H1 (cell line): ENCODE measurements around the gene RIPPLY3. TPM values are rescaled to one million over a fixed set of nuclear protein-coding genes. Genes with fewer than 3 reads are reported as not detected.

Experiments
- CTCF ChIA-PET: fragments of 300-600 bp; sonication (Branson Sonifier 250); formaldehyde crosslinking; loops from one replicate; lab custom pipeline; 2021; ENCODE audit not compliant: partially characterized antibody; lab: Charles Lee
- POLR2A ChIA-PET: fragments of 300-600 bp; sonication (Branson Sonifier 250); formaldehyde crosslinking; loops from one replicate; lab custom pipeline; 2021; ENCODE audit warnings: inconsistent platforms; ENCODE audit not compliant: partially characterized antibody; lab: Charles Lee
- DNase-seq, 2 experiments: peaks; one replicate each; pipeline versions ENCODE4 v3.0.0 to v3.0.0-alpha.2; 2010 to 2022; ENCODE audit warnings: low spot score in 2 of 2, low read depth in 1 of 2, mixed read lengths in 1 of 2
- FAIRE-seq: peaks from 2 replicates; lab custom pipeline; 2011; peaks lifted over from hg19 to GRCh38; lab: Jason Lieb, UNC
- H2AFZ ChIP-seq: 2 replicates; pipeline ENCODE4 v1.8.1; 2012; ENCODE audit warnings: low read length, inconsistent platforms
- H2AK5ac ChIP-seq: 2 replicates; pipeline ENCODE4 v1.6.1; 2013; ENCODE audit warnings: low read depth, low read length
- H2BK120ac ChIP-seq: replicated peaks from 2 replicates; pipeline ENCODE3; 2013; ENCODE audit warnings: low read depth, low read length, inconsistent platforms
- H2BK12ac ChIP-seq: 2 replicates; pipeline ENCODE4 v1.6.1; 2013; ENCODE audit warnings: low read depth, low read length
- H2BK15ac ChIP-seq: 2 replicates; pipeline ENCODE4 v1.6.1; 2013; ENCODE audit warnings: low read length
- H2BK20ac ChIP-seq: 2 replicates; pipeline ENCODE4 v1.6.1; 2013; ENCODE audit warnings: low read length
- H2BK5ac ChIP-seq: 2 replicates; pipeline ENCODE4 v1.6.1; 2013; ENCODE audit warnings: low read depth, low read length
- H3K14ac ChIP-seq: 2 replicates; pipeline ENCODE4 v1.6.1; 2013; ENCODE audit warnings: inconsistent platforms; ENCODE audit not compliant: insufficient read length
- H3K18ac ChIP-seq: 2 replicates; pipeline ENCODE4 v1.6.1; 2013; ENCODE audit warnings: low read length; ENCODE audit errors: extremely low read depth
- H3K23ac ChIP-seq: 2 replicates; pipeline ENCODE4 v1.6.1; 2013; ENCODE audit warnings: inconsistent platforms; ENCODE audit not compliant: insufficient read length
- H3K23me2 ChIP-seq: 2 replicates; pipeline ENCODE4 v1.6.1; 2013; ENCODE audit warnings: low read depth, low read length
- H3K27ac ChIP-seq: 2 replicates; pipeline ENCODE4 v1.6.1; 2011; ENCODE audit warnings: low read depth, low read length, inconsistent platforms
- H3K27me3 ChIP-seq, 4 experiments: replicated peaks in 1 of 4; 1 replicate in 1 of 4; 2 replicates in 3 of 4; pipeline versions ENCODE4 v1.6.1 to v1.8.1; 2011 to 2013; ENCODE audit warnings: low read length in 3 of 4, mild to moderate bottlenecking in 3 of 4, inconsistent platforms in 2 of 4, mixed read lengths in 2 of 4, moderate library complexity in 1 of 4; ENCODE audit not compliant: control insufficient read depth in 3 of 4, insufficient read depth in 3 of 4; ENCODE audit errors: extremely low read depth in 1 of 4
- H3K36me3 ChIP-seq, 4 experiments: 2 replicates each; pipeline versions ENCODE4 v1.6.1 to v1.8.1; 2011 to 2013; ENCODE audit warnings: mild to moderate bottlenecking in 4 of 4, low read length in 3 of 4, moderate library complexity in 2 of 4, control low read depth in 1 of 4, inconsistent platforms in 1 of 4; ENCODE audit not compliant: insufficient read depth in 4 of 4, control insufficient read depth in 2 of 4
- H3K4ac ChIP-seq: replicated peaks from 2 replicates; pipeline ENCODE3; 2013; ENCODE audit warnings: low read length, low read depth, mixed read lengths, inconsistent platforms; ENCODE audit not compliant: insufficient read length
- H3K4me1 ChIP-seq, 4 experiments: replicated peaks in 1 of 4; 1 replicate in 1 of 4; 2 replicates in 3 of 4; pipeline versions ENCODE4 v1.6.1 to v1.8.1; 2011 to 2013; ENCODE audit warnings: low read length in 3 of 4, inconsistent platforms in 2 of 4, mixed read lengths in 1 of 4; ENCODE audit not compliant: insufficient read depth in 4 of 4, control insufficient read depth in 3 of 4
- H3K4me2 ChIP-seq, 2 experiments: 2 replicates each; pipeline versions ENCODE4 v1.6.1 to v1.8.1; 2011 to 2013; ENCODE audit warnings: low read depth in 2 of 2, low read length in 2 of 2, control low read depth in 1 of 2, inconsistent platforms in 1 of 2, mild to moderate bottlenecking in 1 of 2; ENCODE audit not compliant: insufficient read depth in 1 of 2
- H3K4me3 ChIP-seq, 4 experiments: fragments of 200-600, 300-600 bp in 1 of 4; sonication (generic), shearing (Covaris generic), sonication (Bioruptor Twin) in 1 of 4; 2 replicates each; pipeline versions ENCODE4 v1.5.1 to v1.8.1; 2011 to 2016; ENCODE audit warnings: low read length in 4 of 4, low read depth in 3 of 4, control low read depth in 2 of 4, inconsistent platforms in 2 of 4, mild to moderate bottlenecking in 2 of 4, mixed read lengths in 1 of 4, moderate library complexity in 1 of 4; ENCODE audit not compliant: insufficient read depth in 2 of 4; ENCODE audit errors: extremely low read depth in 1 of 4
- H3K56ac ChIP-seq: replicated peaks from 2 replicates; pipeline ENCODE3; 2013; ENCODE audit warnings: low read depth, mild to moderate bottlenecking, mixed read lengths, low read length, inconsistent platforms; ENCODE audit not compliant: insufficient read length
- H3K79me1 ChIP-seq: 2 replicates; pipeline ENCODE4 v1.6.1; 2013; ENCODE audit warnings: low read depth, low read length, control low read depth
- H3K79me2 ChIP-seq, 2 experiments: 2 replicates each; pipeline versions ENCODE4 v1.6.1 to v1.8.1; 2012 to 2013; ENCODE audit warnings: low read length in 2 of 2, mild to moderate bottlenecking in 2 of 2, inconsistent platforms in 1 of 2; ENCODE audit not compliant: insufficient read depth in 2 of 2, control insufficient read depth in 1 of 2
- H3K9ac ChIP-seq, 4 experiments: replicated peaks in 1 of 4; 1 replicate in 1 of 4; 2 replicates in 3 of 4; pipeline versions ENCODE4 v1.6.1 to v1.8.1; 2011 to 2013; ENCODE audit warnings: low read depth in 3 of 4, low read length in 3 of 4, control low read depth in 2 of 4, mild to moderate bottlenecking in 2 of 4, moderate library complexity in 2 of 4, inconsistent platforms in 1 of 4; ENCODE audit errors: extremely low read depth in 1 of 4
- H3K9me3 ChIP-seq, 2 experiments: 2 replicates each; pipeline versions ENCODE4 v1.6.1 to v1.8.1; 2012 to 2013; ENCODE audit warnings: mild to moderate bottlenecking in 2 of 2, moderate library complexity in 2 of 2, control low read depth in 1 of 2, inconsistent platforms in 1 of 2, low read depth in 1 of 2, low read length in 1 of 2, mixed read lengths in 1 of 2; ENCODE audit not compliant: insufficient read depth in 2 of 2
- H4K20me1 ChIP-seq, 2 experiments: replicated peaks in 1 of 2; 2 replicates each; pipeline versions ENCODE3 to v1.8.1; 2011 to 2013; ENCODE audit warnings: inconsistent platforms in 2 of 2, low read length in 2 of 2, mild to moderate bottlenecking in 1 of 2; ENCODE audit not compliant: insufficient read depth in 2 of 2, control insufficient read depth in 1 of 2
- H4K5ac ChIP-seq: 2 replicates; pipeline ENCODE4 v1.6.1; 2013; ENCODE audit warnings: low read length, low read depth, mixed read lengths, inconsistent platforms; ENCODE audit not compliant: insufficient read length
- H4K8ac ChIP-seq: 2 replicates; pipeline ENCODE4 v1.8.0; 2013; ENCODE audit warnings: mild to moderate bottlenecking, moderate library complexity, low read length, inconsistent platforms; ENCODE audit not compliant: insufficient read depth; ENCODE audit errors: extremely low read depth
- H4K91ac ChIP-seq: replicated peaks from 2 replicates; pipeline ENCODE3; 2013; ENCODE audit warnings: low read length, mixed read lengths, inconsistent platforms; ENCODE audit not compliant: insufficient read length
- CREB1 ChIP-seq: IDR thresholded peaks from 2 replicates; pipeline ENCODE4 v1.6.1; 2012; ENCODE audit warnings: inconsistent platforms
- RAD21 ChIP-seq, 2 experiments: IDR thresholded peaks in 1 of 2; conservative IDR thresholded peaks in 1 of 2; 2 replicates each; pipeline ENCODE4 v1.6.1; 2011; ENCODE audit warnings: low read depth in 2 of 2, low read length in 2 of 2, improper control_type of control experiment in 1 of 2, inconsistent platforms in 1 of 2, mild to moderate bottlenecking in 1 of 2, moderate library complexity in 1 of 2
- WGBS, 2 experiments: shearing (Covaris generic) in 1 of 2; methylation state at CpG; one replicate each; pipeline versions ENCODE4 v1.1.6 to v1.1.7; 2013 to 2015; ENCODE audit warnings: low lambda C conversion rate in 2 of 2, mixed read lengths in 2 of 2, inconsistent platforms in 1 of 2, low coverage in 1 of 2, missing lambda C conversion rate in 1 of 2; ENCODE audit not compliant: insufficient replicate concordance in 2 of 2, insufficient coverage in 1 of 2, insufficient read length in 1 of 2; ENCODE audit errors: extremely low coverage in 1 of 2, missing lambda C conversion rate in 1 of 2; 5-methylcytosine and 5-hydroxymethylcytosine counted together
- polyA plus RNA-seq, 7 experiments: library from polyadenylated mRNA; depleted of rRNA in 3 of 7; stranded (reverse) in 5 of 7; unstranded in 2 of 7; fragments of >200 nt in 5 of 7; fragments of 200-250 nt in 2 of 7; gene quantifications; 1 replicate in 5 of 7; 2 replicates in 1 of 7; 4 replicates in 1 of 7; pipeline versions ENCODE4 v1.2.1 to v1.2.3, GENCODE V29; 2011 to 2013; ENCODE audit warnings: missing spikeins in 2 of 7, mixed read lengths in 2 of 7
- total RNA-seq: library from RNA; stranded (reverse); fragmentation: NEBNext Ultra II Directional; extraction: Animal tissue kit (Norgen Biotek cat#: 25700); gene quantifications from 2 replicates; pipeline ENCODE4 v1.2.1, GENCODE V29; 2021
- TF ChIP-seq, protein P1 (sequence below): IDR thresholded peaks from 2 replicates; pipeline ENCODE4 v1.6.1; 2011; ENCODE audit warnings: low read length, improper control_type of control experiment
- TF ChIP-seq, protein P2 (sequence below), 3 experiments: IDR thresholded peaks; 1 replicate in 2 of 3; 2 replicates in 1 of 3; pipeline versions ENCODE4 v1.5.1 to v1.6.1; 2011; ENCODE audit warnings: low read length in 3 of 3, mild to moderate bottlenecking in 3 of 3, inconsistent platforms in 2 of 3, low read depth in 1 of 3, moderate library complexity in 1 of 3; ENCODE audit not compliant: insufficient read depth in 1 of 3; ENCODE audit errors: control extremely low read depth in 1 of 3

RIPPLY3 gene
- total and polyA plus RNA-seq, 2 of the 8 experiments (the other 6 are each of a cell fraction or from before 2014, with no cell fraction given), result 2.0 to 2.2 TPM

DNA sequence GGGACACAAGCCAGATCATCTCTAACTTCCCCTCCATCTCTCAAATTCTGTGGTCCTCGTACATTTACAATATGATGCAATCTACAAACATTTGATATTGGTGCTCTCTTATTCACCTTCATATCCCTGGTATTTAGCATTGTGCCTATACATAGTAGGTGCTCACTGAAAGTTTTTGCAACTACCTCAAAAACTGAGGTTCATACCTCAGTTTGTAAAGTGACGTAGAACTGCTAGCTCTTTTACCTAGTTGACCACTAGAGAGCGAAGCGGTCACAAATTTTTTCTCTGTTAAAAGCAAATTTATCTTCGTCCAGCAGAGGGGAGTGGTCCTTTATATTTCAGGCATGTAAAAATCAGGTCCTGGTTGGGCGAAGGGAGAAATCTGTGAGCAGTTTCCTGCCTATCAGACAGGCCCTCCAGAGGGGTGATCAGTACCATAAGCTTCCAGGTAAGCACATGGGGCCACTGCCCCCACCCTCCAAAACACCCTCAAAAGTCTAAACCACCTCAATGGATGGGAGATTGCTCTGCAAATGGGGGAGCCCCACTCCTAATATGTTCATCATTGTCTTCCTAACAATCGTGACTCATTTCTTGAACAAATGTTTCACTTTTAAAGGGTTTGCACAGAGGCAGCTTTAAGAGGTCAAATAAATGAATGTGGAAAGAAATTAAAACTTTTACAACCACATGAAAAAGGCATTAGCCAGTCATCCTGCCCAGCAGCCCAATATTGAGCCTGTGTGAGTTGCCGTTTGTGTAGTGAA is 29.4 kb upstream of the RIPPLY3 start:
- DNase-seq (peak in 1 of 2 experiments; percentile 58), FAIRE-seq (peak; percentile 96)
- no peak overlapping the region for H4K8ac ChIP-seq
- peak overlapping the region; percentile 74; the same call in 1 of the 2 replicates for H2BK15ac ChIP-seq
- H3K79me2 ChIP-seq, result no peaks in the 10 kb centered on the region
- H3K14ac ChIP-seq, result no peak overlapping the region
- no peak overlapping the region for H2BK120ac ChIP-seq
- peaks cover 1 to 5% (median 3%) of the 10 kb centered on the region in 4 experiments; a peak in 6 of 7 replicates for H3K4me1 ChIP-seq
- no peak overlapping the region for H3K56ac ChIP-seq
- 0 out of 2 replicates have a peak overlapping the region, but pooled peaks have one; percentile 13 for H3K18ac ChIP-seq
- H3K9ac ChIP-seq, result no peak overlapping the region
- H3K4ac ChIP-seq, result no peak overlapping the region
- POLR2A ChIA-PET, result interaction anchor here (1.2 to 1.4 kb wide), 5 partner anchors 10 to 95 kb away, joined by 3 to 4 read pairs (median 3); no protein-coding TSS in a partner anchor
- H3K9me3 ChIP-seq, result no peaks in the 10 kb centered on the region
- H3K27ac ChIP-seq, result no peak overlapping the region
- H2AFZ ChIP-seq, result peak overlapping the region; percentile 15; the same call in 1 of the 2 replicates
- 41% methylated on average over 8 of the region's 8 CpGs; no CpG with 5 or more reads in 1 of the 2 experiments for WGBS, 2 experiments
- H4K91ac ChIP-seq, result no peak overlapping the region
- no peak overlapping the region for H3K23ac ChIP-seq
- H2BK20ac ChIP-seq, result no peak overlapping the region
- no peak overlapping the region for H3K4me3 ChIP-seq
- H2BK5ac ChIP-seq, result no peak overlapping the region; the same call in 1 of the 2 replicates
- H3K23me2 ChIP-seq, result peaks cover 10% of the 10 kb centered on the region; the same call in 1 of the 2 replicates
- H3K4me2 ChIP-seq, result no peak overlapping the region
- H2BK12ac ChIP-seq, result no peak overlapping the region
- peak; percentile 87 to 88 for TF ChIP-seq RAD21 (IDR thresholded peaks at IDR 0.05 in 1 of 2, conservative IDR thresholded peaks at IDR 0.05 in 1 of 2; ENCODE audit: low read depth in 2 of 2, low read length in 2 of 2)
- TF ChIP-seq, protein P1, sequence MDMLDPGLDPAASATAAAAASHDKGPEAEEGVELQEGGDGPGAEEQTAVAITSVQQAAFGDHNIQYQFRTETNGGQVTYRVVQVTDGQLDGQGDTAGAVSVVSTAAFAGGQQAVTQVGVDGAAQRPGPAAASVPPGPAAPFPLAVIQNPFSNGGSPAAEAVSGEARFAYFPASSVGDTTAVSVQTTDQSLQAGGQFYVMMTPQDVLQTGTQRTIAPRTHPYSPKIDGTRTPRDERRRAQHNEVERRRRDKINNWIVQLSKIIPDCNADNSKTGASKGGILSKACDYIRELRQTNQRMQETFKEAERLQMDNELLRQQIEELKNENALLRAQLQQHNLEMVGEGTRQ, result no peak
- TF ChIP-seq, protein P2, sequence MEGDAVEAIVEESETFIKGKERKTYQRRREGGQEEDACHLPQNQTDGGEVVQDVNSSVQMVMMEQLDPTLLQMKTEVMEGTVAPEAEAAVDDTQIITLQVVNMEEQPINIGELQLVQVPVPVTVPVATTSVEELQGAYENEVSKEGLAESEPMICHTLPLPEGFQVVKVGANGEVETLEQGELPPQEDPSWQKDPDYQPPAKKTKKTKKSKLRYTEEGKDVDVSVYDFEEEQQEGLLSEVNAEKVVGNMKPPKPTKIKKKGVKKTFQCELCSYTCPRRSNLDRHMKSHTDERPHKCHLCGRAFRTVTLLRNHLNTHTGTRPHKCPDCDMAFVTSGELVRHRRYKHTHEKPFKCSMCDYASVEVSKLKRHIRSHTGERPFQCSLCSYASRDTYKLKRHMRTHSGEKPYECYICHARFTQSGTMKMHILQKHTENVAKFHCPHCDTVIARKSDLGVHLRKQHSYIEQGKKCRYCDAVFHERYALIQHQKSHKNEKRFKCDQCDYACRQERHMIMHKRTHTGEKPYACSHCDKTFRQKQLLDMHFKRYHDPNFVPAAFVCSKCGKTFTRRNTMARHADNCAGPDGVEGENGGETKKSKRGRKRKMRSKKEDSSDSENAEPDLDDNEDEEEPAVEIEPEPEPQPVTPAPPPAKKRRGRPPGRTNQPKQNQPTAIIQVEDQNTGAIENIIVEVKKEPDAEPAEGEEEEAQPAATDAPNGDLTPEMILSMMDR (IDR thresholded peaks at IDR 0.05; ENCODE audit: control extremely low read depth in 1 of 3, insufficient read depth in 1 of 3, low read depth in 1 of 3, low read length in 3 of 3), result peak in 2 of 3 experiments; percentile 85 to 99; a peak in 3 of 4 replicates
- TF ChIP-seq CREB1, result no peak
- TF ChIP-seq, all 59 proteins: peak for 2
- Histone ChIP-seq H2AK5ac (no peak overlapping the region), H4K20me1 (no peaks in the 10 kb centered on the region), H3K79me1 (no peaks in the 10 kb centered on the region), H3K36me3 (no peaks in the 10 kb centered on the region), H4K5ac (no peak overlapping the region), H3K27me3 (peaks cover 0 to 15% (median 6%) of the 10 kb centered on the region in 4 experiments; a peak in 5 of 7 replicates)
- CTCF ChIA-PET, result interaction anchor here (0.6 to 6.3 kb wide), 39 partner anchors 9 to 474 kb away, joined by 3 to 89 read pairs (median 5); partner anchors contain the start of gene HLCS
